Body of pancreas (tissue), 4 donors: ENCODE data around the gene C19orf18.

Experiments
- CTCF ChIP-seq, 7 experiments: fragments of 450-650 bp in 4 of 7; fragments of 200-600 bp in 3 of 7; sonication (generic) in 3 of 7; IDR thresholded peaks; one replicate each; pipeline ENCODE4 v1.5.1; 2016 to 2019; ENCODE audit warnings: antibody characterized with exemption in 7 of 7
- POLR2A ChIP-seq, 3 donors: fragments of 450-650 bp; IDR thresholded peaks; one replicate each; pipeline ENCODE4 v1.6.1; 2016; ENCODE audit warnings: antibody characterized with exemption in 3 of 3, mild to moderate bottlenecking in 2 of 3

DNA sequence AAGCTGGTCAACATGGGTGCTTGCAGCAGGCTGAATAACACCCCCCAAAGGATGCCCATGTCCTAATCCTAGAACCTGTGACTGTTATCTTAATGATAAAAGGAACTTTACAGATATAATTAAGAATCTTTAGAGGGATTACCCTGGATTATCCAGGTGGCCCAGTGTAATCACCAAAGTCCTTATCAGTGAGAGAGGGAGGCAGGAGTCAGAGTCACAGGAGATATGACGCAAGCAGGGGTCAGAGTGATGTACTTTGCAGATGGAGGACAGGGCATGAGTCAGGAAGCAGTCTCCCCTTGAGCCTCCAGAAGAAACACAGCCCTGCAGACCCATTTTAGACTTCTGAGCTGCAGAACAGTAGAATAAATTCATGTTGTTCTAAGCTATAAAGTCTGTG lies 18.5 kb upstream of the C19orf18 start:
- no peak for TF ChIP-seq CTCF (IDR thresholded peaks at IDR 0.05)
- no peak for TF ChIP-seq POLR2A (IDR thresholded peaks at IDR 0.05)
